ENCODE results near the gene KATNIP. TPM values are rescaled to one million over a fixed set of nuclear protein-coding genes. Genes with fewer than 3 reads are reported as not detected.

Gene KATNIP
- polyA plus RNA-seq, 3 donors = 7.0 to 10.1 (median 7.3) TPM

Other genes with a start within 250 kb of the KATNIP start
- 10 to 100 TPM; 13.5 to 49.3 (median 29.7) TPM for gene IL4R, start 236.2 kb upstream of the KATNIP start, polyA plus RNA-seq
- gene IL21R, start 148.0 kb upstream of the KATNIP start, polyA plus RNA-seq = under 1 TPM in 2 of 3 donors, not detected in 1; 0.12 to 0.19 TPM
- 10 to 100 TPM; 26.2 to 31.3 (median 30.7) TPM for gene GTF3C1, start 231 bp upstream of the KATNIP start, polyA plus RNA-seq

Data from adipose tissue (tissue), 3 donors.